Activated CD4-positive, CD25-positive, alpha-beta regulatory T cell (primary cell): ENCODE measurements around the gene IL17RB.

ENCODE experiments used
- DNase-seq, 4 experiments: peaks; one replicate each; lab custom pipeline; 2025; lab: John Stamatoyannopoulos, UW

The IL17RB gene, protein sequence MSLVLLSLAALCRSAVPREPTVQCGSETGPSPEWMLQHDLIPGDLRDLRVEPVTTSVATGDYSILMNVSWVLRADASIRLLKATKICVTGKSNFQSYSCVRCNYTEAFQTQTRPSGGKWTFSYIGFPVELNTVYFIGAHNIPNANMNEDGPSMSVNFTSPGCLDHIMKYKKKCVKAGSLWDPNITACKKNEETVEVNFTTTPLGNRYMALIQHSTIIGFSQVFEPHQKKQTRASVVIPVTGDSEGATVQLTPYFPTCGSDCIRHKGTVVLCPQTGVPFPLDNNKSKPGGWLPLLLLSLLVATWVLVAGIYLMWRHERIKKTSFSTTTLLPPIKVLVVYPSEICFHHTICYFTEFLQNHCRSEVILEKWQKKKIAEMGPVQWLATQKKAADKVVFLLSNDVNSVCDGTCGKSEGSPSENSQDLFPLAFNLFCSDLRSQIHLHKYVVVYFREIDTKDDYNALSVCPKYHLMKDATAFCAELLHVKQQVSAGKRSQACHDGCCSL

DNA sequence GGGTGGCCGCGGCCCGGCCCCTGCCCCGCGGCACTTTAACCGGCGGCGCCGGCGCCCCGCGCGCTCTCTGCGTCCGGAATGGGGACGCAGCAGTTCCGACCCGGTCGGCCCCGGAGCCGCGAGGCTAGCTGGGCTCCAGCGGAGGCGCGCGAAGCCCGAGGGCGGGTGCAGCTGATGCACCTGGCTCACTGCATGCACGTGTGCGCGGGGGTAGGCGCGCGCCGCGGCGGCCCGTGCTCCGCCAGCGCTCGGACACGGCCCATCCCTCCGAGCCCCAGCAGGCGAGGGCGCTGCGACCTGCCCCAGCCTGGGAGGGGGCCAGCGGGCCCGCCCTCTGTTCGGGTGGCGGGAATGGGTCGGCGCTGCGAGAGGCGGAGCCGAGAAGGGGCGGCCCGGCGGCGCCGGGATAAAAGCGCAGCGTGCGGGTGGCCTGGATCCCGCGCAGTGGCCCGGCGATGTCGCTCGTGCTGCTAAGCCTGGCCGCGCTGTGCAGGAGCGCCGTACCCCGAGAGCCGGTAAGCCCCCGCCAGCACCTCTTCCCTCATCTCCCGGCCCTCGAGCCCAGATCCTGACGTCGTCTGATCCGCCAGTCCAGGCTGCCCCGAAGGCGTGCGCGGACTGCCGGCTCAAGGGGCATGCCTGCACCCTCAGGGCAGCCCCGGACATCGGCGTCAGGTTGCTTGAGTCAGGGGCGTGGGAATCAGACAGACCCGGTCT is at the start of gene IL17RB, which contains the start of gene CHDH:
TSS of gene IL17RB (plus strand) at position 435 of the 717 bp plus-strand sequence. CDS start at position 456, 21 bp downstream.
TSS of gene CHDH (minus strand) at position 286 of the 717 bp plus-strand sequence. CDS start 22,411 bp downstream, outside the sequence.
- no peak for DNase-seq

GRCh38 chr3:53798144-53798543 is 48.2 kb upstream of the IL17RB start:
- DNase-seq = no peak

DNA sequence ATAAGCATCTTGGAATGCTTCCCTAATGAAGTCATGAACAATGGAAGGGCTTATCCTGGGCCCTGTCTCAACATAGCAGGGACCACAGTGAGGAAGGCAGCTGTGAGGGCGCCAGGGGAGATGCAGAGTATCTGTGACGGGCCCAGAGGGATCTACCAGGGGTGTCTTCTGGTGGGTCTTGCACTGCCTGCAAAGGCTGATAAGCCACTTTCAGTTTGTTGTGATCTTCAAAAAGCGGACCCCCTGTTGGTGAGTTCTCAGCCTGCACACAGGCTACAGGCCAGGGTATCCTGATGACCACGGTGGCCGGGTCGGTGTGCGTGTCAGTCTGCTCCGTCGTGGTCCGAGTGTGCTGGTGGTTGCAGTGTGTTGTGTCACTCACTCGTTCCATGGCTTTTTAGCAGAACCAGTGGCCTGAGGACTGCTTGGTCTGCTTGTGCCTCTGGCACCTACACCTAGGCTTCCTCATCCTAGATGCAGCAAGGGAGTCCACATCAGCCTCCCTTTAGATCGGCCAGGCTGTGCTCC is 47.0 kb upstream of the IL17RB start:
- no peak for DNase-seq

- no peak for DNase-seq
These were observed 46.1 kb upstream of the IL17RB start for GRCh38 chr3:53800041-53800906.

DNA sequence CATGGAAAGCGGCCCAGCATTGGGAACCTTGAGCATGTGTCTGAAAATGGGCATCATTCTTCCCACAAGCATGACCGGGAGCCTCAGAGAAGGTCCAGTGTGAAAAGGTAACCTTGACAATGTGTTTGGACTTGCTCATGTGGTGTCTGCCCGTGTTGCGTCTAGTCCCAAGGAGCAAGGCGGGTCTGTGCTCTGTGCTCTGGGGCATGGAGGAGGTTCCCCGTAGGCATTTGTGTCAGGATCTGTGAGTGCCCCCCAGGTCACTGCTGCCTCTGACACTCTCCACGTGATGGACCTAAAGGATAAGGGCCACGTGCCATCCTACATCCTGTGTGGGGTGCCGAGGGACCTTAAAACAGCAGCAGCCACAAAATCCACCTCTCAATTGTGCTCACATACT is 45.0 kb upstream of the IL17RB start:
- no peak for DNase-seq

GRCh38 chr3:53802256-53802880 is 44.0 kb upstream of the IL17RB start:
- DNase-seq = no peak

DNA sequence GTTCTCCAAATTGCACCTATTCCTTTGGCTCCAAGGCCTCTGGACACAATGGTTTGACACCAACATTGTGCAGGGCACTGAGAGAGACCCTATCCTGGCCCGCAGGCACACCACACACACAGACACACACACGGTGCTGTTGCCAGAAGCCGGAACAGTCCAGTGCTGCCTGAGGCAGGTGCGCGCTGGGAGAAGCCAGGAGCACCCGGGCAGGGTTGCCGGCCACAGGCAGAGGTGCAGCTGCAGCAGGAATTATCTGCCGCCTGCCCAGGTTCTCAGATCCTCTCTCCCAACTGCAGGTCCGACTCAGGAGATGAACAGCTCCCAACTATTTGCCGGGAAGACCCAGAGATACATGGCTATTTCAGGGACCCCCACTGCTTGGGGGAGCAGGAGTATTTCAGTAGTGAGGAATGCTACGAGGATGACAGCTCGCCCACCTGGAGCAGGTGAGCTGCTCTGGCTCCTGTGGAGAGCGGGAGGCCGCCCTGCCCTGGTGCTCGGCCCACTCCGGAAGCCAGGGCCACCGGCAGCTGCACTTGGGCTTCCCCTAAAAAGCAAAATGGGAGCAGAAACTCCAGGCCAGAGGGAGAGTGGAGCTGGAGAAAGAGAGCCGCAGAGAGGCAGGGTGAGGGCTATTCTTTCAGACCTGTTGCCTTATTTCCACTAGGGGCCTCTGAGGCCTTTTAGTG is 43.1 kb upstream of the IL17RB start:
- DNase-seq = no peak

GRCh38 chr3:53803816-53804695 is 42.3 kb upstream of the IL17RB start:
- DNase-seq = no peak

DNA sequence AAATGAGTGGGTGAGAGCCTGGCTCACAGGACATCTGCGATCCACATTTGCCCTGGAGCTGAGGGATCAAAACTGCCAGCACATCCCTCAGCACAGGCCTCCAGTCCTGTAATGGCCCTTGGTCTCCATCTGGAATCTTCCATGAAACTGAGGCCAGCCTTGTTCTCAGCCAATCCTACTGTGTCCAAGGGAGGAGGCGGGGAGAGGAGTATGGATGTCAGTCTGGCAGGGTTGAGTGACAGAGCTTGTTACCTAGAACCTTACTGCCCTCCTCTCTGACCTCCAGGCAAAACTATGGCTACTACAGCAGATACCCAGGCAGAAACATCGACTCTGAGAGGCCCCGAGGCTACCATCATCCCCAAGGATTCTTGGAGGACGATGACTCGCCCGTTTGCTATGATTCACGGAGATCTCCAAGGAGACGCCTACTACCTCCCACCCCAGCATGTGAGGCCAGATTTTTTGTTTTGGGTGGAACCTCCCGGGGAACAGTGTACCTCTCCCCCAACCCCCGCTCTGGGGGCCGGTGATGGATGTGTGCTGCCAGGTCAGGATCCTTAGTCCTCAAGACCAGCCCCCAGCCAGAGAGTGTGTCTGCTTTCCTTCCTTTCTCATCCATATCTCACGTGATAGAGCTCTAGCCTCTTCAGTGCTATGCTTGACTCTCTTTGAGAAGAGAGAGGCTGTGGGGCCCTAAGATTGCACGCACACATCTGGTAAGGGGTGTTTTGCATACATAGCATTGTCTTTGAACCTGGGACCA is 41.5 kb upstream of the IL17RB start:
- DNase-seq = no peak

DNA sequence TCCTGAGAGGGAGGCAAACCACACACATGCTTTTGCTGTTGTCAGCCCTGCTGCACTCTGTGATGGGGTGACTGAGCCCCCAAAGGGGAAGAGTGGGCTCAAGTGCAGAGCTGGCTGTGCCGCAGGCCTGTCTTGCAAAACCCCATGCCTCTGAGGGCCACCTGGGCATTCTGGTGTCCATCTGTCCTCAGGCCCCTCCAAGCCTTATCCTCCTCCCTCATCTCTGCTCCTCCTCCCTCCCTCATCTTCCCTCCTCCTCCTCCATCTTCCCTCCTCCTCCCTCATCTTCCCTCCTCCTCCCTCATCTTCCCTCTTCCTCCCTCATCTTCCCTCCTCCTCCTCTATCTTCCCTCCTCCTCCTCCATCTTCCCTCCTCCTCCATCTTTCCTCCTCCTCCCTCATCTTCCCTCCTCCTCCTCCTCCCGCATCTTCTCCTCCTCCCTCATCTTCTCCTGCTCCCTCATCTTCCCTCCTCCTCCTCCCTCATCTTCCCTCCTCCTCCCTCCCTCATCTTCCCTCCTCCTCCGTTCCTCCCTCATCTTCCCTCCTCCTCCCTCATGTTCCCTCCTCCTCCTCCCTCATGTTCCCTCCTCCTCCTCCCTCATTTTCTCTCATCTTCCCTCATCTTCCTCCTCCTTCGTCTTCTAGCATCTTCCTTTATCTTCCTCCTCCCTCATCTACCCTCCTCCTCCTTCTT is 40.8 kb upstream of the IL17RB start:
- DNase-seq = no peak

- no peak for DNase-seq
These were observed 39.9 kb upstream of the IL17RB start for GRCh38 chr3:53806182-53807116.

DNA sequence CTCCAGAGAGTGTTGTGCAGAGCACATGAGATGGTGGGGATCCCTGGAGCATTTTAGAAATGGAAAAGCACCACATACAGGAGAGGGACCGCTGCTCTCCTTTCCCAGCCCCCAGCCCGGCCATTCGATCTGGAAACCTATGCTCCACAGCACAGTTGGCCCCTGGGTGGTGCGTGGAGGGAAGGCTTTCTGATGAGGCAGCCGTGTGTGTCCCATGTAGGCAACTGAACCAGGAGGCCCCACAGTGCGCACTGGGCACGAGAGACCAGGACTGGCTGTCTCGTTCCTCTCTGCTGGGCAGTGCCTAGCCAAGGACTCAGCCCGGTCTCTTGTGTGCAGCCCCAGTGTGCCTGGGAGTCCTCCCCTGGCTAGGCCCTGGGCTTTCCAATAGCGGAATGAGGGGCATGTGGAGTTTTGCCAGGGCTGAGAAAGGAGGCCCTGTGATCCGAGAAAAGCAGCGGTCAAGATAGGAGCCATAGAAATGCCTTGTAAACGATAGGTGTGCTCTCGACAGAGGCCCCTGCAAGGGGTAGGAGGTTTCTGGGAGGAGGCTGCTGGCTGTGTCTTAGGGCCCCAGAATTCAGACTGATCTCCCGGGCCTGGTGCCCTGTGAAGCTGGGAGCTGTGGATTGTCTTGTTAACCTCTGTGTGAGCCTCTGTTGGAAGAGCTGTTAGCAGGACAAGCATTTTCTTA is 39.1 kb upstream of the IL17RB start:
- no peak for DNase-seq

GRCh38 chr3:53808496-53808895 is 37.9 kb upstream of the IL17RB start:
- no peak for DNase-seq

DNA sequence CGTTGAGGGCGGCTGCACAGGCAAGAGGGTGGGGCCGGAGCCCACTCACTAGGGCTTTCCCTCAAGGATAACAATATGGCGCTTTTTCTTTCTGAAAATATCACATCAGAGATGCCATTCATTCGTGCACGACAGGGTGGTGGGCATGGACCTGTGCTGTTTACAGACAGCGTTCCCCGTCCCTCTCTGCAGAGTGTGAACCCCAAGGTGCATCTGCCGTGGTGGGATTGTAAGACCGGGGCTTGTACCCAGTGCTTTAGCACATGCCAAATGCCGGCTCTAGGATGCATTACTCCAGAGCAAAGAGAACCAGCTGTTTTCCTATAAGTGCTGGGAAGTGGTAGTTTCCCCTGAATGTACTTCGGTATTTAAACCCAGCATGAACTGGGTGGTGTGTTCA is 37.1 kb upstream of the IL17RB start:
- DNase-seq = no peak

DNA sequence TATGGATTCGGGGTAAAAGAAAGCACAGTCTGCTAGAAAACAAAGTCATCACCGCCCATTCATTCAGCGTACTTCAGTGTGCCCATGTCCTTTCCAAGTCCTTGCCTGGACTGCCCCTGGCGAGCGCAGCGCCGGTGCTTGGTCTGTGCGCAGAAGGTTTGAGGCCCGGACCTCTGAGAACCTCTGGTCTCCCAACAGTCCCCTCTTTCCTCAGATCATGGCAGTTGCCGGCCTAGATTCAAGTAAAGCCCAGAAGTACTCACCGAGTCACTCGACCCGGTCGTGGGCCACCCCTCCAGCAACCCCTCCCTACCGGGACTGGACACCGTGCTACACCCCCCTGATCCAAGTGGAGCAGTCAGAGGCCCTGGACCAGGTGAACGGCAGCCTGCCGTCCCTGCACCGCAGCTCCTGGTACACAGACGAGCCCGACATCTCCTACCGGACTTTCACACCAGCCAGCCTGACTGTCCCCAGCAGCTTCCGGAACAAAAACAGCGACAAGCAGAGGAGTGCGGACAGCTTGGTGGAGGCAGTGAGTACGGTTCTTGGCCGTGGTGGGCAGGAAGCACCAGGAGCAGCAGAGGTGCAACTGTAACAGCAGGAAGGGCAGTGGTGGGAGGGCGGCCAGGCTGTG is 36.5 kb upstream of the IL17RB start:
- DNase-seq = no peak
